Measurements from ENCODE around the gene KRCC1.
"Not testable (repeated sequence)": the region's sequence is repeated elsewhere in the genome, so short reads cannot be mapped to it uniquely, and the experiment has no call there.

Gene KRCC1

GRCh38 chr2:88042476-88042875 is 13.1 kb downstream of the KRCC1 start:
- no peak for DNase-seq (ENCODE audit: low spot score)

DNA sequence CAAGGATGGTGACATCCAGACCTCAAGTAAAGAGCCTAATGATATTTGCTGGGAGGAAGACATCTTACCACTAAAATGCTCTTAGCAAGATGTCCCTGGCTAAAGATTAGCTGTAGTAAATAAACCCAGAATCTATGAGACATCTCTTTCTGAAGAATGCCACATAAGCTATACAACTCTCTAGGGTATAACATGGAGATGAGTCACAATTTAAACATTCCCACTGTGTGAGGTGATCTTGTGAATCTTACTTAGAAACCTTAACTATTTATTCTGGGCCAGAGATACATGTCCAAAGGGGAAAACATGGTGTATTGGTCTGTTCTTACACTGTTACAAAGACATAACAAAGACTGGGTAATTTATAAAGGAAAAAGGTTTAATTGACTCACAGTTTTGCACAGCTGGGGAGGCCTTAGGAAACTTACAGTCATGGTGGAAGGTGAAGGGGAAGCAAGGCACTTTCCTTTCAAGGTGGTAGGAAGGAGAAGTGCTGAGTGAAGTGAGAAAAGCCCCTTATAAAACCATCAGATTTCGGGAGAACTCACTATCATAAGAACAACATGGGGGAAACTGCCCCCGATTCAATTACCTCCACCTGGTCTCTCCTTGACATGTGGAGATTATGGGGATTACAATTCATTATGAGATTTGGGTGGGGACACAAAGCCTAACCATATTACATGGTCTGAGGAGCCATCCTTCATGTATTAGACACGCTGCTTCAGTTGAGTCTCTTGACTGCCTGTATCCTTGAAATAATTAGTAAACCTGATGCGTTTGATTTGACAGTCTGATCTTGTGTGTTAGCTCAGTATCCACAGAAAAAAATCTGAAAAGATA is 17.1 kb downstream of the KRCC1 start:
- no peak for DNase-seq (ENCODE audit: low spot score)

DNA sequence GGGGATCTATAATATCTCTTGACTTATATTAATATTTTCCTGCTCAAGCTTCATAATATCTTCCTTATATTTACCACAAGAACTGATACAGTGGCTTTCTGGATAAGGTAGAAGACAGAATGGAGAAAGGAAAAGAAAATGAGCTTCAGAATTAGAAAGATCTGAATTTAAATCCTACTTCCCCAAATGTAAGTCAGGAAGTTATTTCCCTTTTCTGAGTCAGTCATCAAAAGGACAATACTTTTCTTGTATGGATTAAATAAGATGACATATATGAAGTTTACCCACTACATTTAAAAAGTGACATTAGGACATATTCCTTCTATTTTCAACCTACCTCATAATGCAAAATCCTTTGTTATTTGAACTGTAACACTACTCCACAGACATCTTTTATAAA is 19.0 kb downstream of the KRCC1 start:
- DNase-seq (ENCODE audit: low spot score): no peak

DNA sequence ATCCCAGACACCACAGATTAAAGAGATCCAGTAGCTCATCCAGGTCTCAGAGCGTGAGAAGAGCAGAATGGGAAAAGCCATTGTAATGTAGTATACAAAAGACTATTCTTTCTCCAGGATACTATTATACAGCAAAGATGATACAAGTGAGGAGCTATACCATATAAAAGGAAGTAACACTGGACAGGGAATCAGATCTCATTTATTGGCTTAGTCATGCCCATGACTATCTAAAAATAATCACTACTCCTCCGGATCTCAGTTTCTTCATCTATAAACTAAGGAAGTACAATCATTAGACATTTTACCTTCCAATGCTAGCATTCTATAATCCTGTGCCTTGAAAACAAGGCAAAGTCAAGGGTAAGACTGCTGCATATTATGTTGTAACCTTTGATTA is 19.4 kb downstream of the KRCC1 start:
- DNase-seq (ENCODE audit: low spot score): no peak

GRCh38 chr2:88032070-88032702 is 23.4 kb downstream of the KRCC1 start:
- DNase-seq (ENCODE audit: low spot score): no peak

DNA sequence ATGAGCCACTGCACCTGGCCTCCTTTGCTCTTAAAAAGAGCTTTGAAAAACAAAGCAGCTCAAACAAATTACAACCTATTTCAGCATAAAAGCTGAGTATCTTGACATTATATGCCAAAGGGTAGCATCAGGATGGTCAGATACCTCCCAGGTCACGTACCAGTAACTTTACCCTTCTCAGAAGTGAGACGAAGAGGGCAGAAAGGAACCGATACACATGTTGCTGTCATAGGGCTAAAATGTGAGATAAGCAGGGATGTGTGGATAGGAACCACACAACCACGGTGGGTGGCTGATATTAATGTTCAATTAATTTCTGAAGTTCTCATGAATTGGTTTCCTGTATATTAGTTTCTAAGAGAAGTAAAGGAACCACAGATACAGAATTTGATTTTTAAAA is 26.7 kb downstream of the KRCC1 start:
- DNase-seq (ENCODE audit: low spot score): no peak

DNA sequence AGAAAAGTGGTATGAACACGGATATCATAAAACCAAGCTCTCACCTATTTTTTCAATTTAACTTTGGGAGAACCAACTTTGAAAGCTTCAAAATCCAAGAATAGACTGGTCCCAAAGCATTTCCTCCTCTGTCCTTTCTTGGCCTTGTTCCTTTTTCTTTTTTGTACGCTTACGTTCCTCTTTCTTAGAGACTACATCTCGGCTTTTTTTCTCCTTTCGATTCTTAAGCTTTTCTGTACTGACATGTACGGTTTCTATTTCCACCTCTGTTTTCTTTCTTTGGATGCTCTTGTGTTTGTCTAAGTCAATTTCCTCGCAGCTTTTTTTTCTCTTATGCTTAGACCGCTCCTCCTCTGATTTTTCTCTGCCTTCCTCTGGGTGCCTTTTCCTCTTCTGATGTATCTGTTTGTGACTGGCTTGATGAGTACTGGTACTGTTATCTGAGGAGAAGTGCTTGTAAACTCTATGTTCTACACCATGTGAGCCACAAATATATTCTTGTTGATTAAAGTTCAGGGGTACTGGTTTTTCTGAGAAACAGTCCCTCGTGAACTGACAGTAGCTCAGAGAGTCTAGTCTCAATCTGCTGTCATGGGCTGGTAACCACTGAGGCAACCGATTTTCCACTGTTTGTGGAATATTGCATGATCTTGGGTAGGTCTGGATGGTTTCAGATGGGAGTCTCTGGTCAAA is 27.7 kb downstream of the KRCC1 start:
- DNase-seq (ENCODE audit: low spot score): peak; percentile 33

DNA sequence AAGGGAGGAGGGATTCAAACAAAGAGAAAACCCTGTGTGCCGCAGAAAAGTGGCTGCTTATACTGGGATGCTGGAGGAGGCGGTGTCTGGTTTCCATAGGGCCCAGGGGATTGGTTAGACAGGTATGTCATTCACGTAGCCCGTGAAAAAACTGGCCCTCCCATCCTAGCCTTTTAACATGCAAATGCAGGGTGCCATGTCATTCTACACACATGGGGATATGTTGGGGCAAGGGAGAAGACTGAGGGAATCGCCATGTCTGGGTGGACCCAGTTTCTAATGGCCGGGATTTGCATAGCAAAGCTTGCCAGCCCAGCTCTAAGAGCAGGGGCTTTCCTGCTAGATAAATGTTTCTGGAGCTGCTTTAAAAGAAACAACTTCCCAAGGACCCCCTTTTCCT is 31.1 kb downstream of the KRCC1 start:
- DNase-seq (ENCODE audit: low spot score): no peak

DNA sequence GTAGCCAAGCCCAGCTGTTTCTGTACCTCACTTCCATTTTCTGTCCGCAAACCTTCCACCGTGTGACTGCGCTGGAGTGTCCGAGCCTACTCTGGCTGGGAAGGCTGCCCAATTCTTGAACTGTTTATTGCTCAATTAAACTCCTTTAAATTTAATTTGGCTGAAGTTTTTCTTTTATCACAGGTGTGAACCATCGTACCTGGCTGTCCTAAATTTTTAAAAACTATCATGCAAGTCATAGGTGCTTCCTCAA is 33.0 kb downstream of the KRCC1 start:
- DNase-seq (ENCODE audit: low spot score): no peak

- no peak for DNase-seq (ENCODE audit: low spot score)
These were observed 35.6 kb downstream of the KRCC1 start for GRCh38 chr2:88019985-88020384.

DNA sequence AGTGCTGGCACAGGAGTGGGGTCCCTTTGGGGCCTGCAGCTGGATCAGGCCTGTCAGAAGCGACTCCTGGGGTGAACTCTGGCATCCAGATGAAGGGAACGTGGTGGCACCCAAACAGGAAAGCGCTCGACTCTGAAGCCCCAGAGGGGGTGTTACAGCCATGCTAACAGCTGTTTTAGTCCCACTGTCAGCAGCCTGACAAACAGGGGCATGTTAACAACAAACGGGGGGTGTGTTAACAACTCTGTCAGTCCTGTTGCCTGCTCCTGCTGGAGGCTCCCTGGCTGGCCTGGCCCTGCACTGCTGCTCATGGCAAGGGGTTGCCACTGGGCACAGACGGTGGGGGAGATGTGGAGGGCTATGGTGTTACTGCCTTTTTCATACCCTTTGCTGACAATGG is 36.7 kb downstream of the KRCC1 start:
- DNase-seq (ENCODE audit: low spot score): no peak

DNA sequence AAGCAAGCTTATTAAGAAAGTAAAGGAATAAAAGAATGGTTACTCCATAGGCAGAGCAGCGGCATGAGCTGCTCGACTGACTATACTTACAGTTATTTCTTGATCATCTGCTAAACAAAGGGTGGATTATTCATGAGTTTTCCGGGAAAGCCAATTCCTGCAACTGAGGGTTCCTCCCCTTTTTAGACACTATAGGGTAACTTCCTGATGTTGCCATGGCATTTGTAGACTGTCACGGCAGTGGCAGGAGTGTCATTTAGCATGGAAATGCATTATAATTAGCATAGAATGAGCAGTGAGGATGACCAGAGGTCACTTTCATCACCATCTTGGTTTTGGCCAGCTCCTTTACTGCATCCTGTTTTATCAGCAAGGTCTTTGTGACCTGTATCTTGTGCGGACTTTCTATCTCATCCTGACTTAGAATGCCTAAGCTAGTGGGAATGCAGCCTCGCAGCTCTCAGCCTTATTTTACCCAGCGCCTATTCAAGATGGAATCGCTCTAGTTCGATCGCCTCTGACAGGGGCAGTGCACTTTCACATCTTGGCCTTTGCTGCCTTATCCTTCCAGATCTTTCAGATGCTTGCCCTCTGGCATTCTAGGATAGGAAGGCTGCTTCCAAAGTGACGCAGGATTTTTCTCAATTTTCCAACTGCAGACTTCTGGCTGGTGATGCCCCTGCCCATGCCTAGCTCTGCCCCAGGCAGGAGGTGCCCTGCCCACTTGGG is 37.3 kb downstream of the KRCC1 start:
- DNase-seq (ENCODE audit: low spot score): not testable (repeated sequence)

GRCh38 chr2:88017780-88018038 is 37.9 kb downstream of the KRCC1 start:
- DNase-seq (ENCODE audit: low spot score): not testable (repeated sequence)

- DNase-seq (ENCODE audit: low spot score): peak; percentile 27
These were observed 38.4 kb downstream of the KRCC1 start for GRCh38 chr2:88016960-88017779.

- DNase-seq (ENCODE audit: low spot score): peak; percentile 83
These were observed 39.3 kb downstream of the KRCC1 start, which contains the start of gene RNU2-63P for GRCh38 chr2:88016086-88016959. TSS of gene RNU2-63P (minus strand) at chr2:88016547.

DNA sequence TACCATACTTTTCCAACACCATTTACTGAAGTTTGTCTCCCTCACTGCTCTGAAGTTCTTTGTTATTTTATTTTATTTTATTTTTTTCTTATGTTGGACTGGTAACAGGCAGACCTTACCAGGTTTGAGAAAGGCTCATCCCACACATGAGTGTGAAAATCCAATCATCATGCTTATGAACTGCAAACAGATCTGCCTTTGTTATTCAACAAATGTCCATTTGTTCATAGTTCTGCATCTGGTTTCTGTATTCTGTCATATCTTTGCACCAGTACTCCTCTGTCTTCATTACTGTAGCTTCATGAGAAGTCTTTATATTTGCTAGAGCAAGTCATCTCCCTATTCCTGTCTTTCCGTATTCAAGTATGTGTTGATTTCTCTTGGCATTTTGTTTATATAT is 44.6 kb downstream of the KRCC1 start:
- DNase-seq (ENCODE audit: low spot score): peak; percentile 88

GRCh38 chr2:88010136-88010535 is 45.4 kb downstream of the KRCC1 start:
- no peak for DNase-seq (ENCODE audit: low spot score)

DNA sequence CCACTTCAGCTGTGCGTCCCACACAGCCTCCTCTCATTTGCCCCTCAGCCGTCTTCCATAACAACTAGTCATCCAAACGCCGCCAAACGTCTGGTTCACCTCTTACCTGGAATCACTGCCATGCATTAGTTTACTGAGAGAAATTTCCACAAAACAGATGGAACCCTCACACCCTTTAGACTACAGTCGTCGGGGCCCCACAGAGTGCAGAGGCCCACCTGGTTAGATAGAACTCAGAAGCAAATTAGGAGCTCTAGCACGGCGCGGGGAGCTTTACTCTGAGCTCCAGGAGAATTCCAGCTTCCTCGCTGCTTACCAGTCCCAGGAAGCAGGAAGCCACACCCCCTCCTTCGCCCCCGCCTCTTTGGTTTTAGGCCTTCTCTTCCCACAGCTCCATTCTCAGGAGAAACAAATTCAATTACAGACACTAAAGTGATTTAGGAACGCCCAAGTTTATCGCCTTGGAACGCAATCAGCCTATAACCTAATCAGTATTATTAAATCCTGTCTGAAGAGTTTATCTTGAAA is 48.6 kb downstream of the KRCC1 start:
- no peak for DNase-seq (ENCODE audit: low spot score)

DNA sequence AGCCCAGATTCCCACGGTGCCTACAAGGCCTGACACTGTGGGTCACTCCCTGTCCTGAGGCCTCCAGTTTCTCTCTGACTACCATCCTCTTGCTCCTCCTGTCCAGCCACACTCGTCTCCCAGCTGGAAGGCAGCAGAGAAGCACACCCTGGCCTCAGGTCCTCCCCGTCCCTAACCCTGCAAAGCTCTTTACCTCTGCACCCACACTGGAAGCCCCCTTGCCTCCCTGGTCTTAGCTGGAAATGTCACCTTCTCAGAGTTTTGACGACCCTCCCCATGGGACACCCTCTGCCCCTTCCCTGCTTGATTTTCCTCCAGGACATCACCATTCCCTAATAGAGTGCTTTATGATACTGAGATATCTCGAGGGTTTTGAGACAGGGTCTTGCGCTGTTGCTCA is 49.8 kb downstream of the KRCC1 start:
- DNase-seq (ENCODE audit: low spot score): no peak

GRCh38 chr2:88003074-88003755 is 52.4 kb downstream of the KRCC1 start:
- no peak for DNase-seq (ENCODE audit: low spot score)

All from globus pallidus (tissue), 1 donor.